Measurements from ENCODE around the gene WDR33. TPM values are rescaled to one million over a fixed set of nuclear protein-coding genes. Genes with fewer than 3 reads are reported as not detected.

The WDR33 gene
- total RNA-seq, 1 donor from 2014 or later: 31.3 TPM

GRCh38 chr2:127663566-127664064 lies 147.4 kb downstream of the WDR33 start:
- H3K4me3 ChIP-seq (ENCODE audit: low read depth, low read length): no peak overlapping the region
- FAIRE-seq (no peak), DNase-seq (ENCODE audit: low read depth) (no peak)
- TF ChIP-seq CTCF (IDR thresholded peaks at IDR 0.05; ENCODE audit: insufficient read depth, low read length, severe bottlenecking): no peak
- H3K36me3 ChIP-seq (ENCODE audit: control insufficient read depth, insufficient read depth, low read length): no peaks in the 10 kb centered on the region
- H3K27me3 ChIP-seq (ENCODE audit: control insufficient read depth, insufficient read depth, low read length): peaks cover 16% of the 10 kb centered on the region

- no peak for TF ChIP-seq CTCF (IDR thresholded peaks at IDR 0.05; ENCODE audit: insufficient read depth, low read length, severe bottlenecking)
- DNase-seq (ENCODE audit: low read depth): no peak
- no peak for FAIRE-seq
- Histone ChIP-seq H3K36me3 (ENCODE audit: control insufficient read depth, insufficient read depth, low read length) (no peaks in the 10 kb centered on the region), H3K27me3 (ENCODE audit: control insufficient read depth, insufficient read depth, low read length) (peaks cover 16% of the 10 kb centered on the region), H3K4me3 (ENCODE audit: low read depth, low read length) (no peak overlapping the region)
Measured at GRCh38 chr2:127662937-127663565, 147.9 kb downstream of the WDR33 start.

- FAIRE-seq: no peak
- DNase-seq (ENCODE audit: low read depth): no peak
- Histone ChIP-seq H3K36me3 (ENCODE audit: control insufficient read depth, insufficient read depth, low read length) (no peaks in the 10 kb centered on the region), H3K27me3 (ENCODE audit: control insufficient read depth, insufficient read depth, low read length) (peaks cover 16% of the 10 kb centered on the region), H3K4me3 (ENCODE audit: low read depth, low read length) (no peak overlapping the region)
- TF ChIP-seq CTCF (IDR thresholded peaks at IDR 0.05; ENCODE audit: insufficient read depth, low read length, severe bottlenecking): no peak
Measured at GRCh38 chr2:127661949-127662510, 148.9 kb downstream of the WDR33 start.

GRCh38 chr2:127661072-127661649 lies 149.8 kb downstream of the WDR33 start:
- FAIRE-seq: no peak

GRCh38 chr2:127660291-127660578 lies 150.7 kb downstream of the WDR33 start:
- no peak for DNase-seq (ENCODE audit: low read depth)
- TF ChIP-seq CTCF (IDR thresholded peaks at IDR 0.05; ENCODE audit: insufficient read depth, low read length, severe bottlenecking): no peak
- FAIRE-seq: no peak

More at GRCh38 chr2:127661072-127661649, 149.8 kb downstream of the WDR33 start:
- DNase-seq (ENCODE audit: low read depth): no peak
- peaks cover 16% of the 10 kb centered on the region for H3K27me3 ChIP-seq (ENCODE audit: control insufficient read depth, insufficient read depth, low read length)
- H3K36me3 ChIP-seq (ENCODE audit: control insufficient read depth, insufficient read depth, low read length): no peaks in the 10 kb centered on the region
- H3K4me3 ChIP-seq (ENCODE audit: low read depth, low read length): no peak overlapping the region
- no peak for TF ChIP-seq CTCF (IDR thresholded peaks at IDR 0.05; ENCODE audit: insufficient read depth, low read length, severe bottlenecking)

More at GRCh38 chr2:127660291-127660578, 150.7 kb downstream of the WDR33 start:
- H3K27me3 ChIP-seq (ENCODE audit: control insufficient read depth, insufficient read depth, low read length): peaks cover 11% of the 10 kb centered on the region
- no peak overlapping the region for H3K4me3 ChIP-seq (ENCODE audit: low read depth, low read length)
- H3K36me3 ChIP-seq (ENCODE audit: control insufficient read depth, insufficient read depth, low read length): no peaks in the 10 kb centered on the region
